ENCODE measurements around the gene CRLF3.
A peak's percentile ranks its signal among the peaks of the same experiment; 100 is the strongest.
"Not testable (repeated sequence)": the region's sequence is repeated elsewhere in the genome, so short reads cannot be mapped to it uniquely, and the experiment has no call there.

Gene CRLF3

DNA sequence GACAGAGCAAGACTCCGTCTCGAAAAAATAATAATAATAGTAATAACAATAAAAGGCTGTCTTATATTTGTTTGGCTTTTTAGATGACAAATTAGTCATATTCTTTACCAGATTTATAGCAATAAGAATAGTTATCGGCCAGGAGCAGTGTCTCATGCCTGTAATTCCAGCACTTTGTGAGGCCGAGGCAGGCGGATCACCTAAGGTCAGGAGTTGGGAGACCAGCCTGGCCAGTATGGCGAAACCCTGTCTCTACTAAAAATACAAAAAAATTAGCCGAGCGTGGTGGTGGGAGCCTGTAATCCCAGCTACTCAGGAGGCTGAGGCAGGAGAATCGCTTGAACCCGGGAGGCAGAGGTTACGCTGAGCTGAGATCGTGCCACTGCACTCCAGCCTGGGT, 10.3 kb downstream of the CRLF3 start:
- not testable (repeated sequence) for DNase-seq

DNA sequence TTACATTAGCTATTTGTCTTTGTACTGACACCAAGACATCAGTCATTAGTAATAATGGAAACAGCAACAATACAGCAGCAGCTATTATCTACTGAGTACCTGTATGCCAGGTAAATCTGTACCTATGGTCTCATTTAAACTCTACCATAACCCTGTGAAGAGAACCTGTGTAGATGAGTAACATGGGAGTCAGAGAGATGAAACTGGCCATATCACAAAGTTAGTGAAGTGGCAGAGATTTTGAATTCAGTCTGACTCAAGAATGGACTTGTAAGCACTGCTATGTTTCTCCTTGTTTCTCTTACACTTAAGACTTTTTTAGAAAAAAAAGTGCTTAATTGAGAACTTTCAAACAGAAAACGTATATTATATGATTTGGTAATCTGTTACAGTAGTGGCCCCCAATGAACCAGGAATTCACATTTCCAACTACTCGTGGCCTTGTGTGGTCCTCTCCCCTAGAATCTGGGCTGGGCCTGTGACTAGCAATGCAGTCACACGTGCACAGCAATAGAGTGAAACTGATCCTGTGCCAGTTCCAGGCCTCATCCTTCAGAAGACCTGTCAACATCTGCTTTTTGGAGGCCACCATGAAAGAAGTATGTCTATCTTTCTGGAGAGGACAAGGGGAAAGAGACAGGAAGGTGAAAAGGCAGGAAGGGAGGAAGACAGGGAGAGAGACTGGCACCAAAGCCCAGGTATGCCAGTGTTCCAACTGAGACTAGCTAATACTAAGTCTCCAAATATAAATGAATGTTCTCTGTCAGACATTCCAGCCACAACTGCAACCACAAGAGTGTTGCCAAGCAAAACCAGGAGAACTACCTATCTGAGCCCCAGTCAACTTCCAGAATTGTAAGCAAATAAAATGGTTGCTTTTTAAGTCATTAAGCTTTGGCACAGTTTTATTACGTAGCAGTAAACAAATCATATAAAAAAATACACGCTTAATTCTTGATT, 12.0 kb downstream of the CRLF3 start:
- DNase-seq: no peak

DNA sequence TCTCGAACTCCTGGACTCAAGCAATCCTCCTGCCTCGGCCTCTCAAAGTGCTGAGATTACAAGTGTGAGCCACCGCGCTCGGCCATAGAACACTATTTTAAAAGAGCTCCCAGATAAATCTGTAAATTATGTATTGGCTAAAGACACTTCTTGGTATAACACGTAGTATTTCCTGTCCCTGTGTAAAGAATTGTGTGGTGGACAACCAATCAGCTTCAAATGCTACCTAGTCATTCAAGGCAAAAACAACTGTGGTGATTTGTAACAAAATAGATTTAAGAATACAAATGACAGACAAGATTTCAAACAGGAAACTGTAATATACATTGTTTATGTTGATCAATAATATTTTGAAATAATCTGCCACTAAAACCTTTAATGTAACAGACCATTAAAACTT, 14.6 kb downstream of the CRLF3 start:
- DNase-seq: no peak

DNA sequence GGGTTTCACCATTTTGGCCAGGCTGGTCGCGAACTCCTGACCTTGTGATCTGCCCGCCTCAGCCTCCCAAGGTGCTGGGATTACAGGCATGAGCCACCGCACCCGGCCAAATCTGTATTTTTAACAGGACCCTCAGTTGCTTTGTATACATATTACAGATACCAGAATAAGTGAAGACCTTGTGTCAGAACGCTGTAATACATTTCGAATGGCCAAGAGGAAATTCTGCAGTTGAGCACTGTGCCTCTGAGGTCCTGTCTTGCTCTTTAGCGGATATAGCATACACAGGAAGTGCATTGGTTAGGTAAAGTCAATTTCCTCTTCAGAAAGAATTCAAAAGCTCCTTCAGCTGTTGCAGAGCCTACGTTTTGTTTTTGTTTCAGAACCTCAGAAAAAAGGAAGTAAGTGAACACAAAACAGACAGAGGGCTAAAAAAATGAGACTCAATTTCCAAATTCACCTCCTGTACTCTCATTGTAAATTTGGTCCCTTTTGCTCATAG, 15.7 kb downstream of the CRLF3 start:
- DNase-seq: peak in 1 of 4 experiments; percentile 7

GRCh38 chr17:30807896-30808295, 16.6 kb downstream of the CRLF3 start:
- no peak for DNase-seq

GRCh38 chr17:30805944-30806456, 18.5 kb downstream of the CRLF3 start:
- DNase-seq: no peak

DNA sequence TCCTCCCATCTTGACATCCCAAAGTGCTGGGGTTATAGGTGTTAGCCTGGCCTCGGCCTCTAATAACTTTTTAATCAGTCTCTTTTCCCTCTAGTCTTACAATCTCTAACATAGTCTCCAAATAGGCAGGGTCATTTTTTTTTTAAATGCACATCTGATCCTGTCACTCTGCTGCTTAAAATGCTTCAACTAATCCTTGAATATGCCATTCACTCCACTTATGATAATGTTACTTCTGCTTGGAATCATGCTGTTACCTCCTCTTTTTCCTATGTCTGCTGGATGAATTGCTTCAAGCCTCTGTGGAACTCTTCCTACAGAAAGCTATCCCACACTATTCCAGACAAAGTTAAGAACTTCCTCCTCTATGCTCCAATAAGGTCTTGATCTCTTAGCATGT, 22.8 kb downstream of the CRLF3 start:
- DNase-seq: no peak

DNA sequence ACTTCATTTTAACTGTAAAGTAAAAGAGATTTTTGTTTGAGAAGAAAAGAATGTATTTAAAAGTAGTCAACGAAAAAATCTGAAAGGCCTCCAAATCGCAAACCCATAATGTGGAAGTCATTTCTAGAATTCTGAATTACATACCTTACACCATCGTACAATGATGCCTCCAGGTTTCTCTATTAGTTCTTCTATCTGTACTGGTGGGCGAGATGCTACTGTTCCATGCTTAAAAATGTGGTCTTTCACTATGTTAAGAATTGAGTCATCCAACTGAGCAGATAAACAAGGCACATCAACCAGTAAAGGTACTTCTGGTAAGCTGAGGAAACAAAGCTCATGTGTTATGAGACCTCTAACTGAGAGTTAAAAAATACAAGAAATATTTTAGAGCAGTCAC, 28.5 kb downstream of the CRLF3 start:
- no peak for DNase-seq

DNA sequence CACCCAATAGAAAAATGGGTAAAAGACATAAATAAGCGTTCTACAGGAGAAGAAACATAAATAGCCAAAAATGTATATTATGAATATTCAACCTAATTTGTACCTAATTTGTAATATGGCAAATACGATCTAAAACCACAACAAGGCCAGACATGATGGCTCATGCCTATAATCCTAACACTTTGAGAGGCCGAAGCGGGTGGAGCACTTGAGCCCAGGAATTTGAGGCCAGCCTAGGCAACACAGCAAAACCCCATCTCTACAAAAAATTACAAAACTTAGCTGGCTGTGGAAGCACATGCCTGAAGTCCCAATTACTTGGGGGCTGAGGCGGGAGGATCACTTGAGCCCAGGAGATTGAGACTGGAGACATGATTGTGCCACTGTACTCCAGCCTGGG, 30.1 kb downstream of the CRLF3 start:
- no peak for DNase-seq

DNA sequence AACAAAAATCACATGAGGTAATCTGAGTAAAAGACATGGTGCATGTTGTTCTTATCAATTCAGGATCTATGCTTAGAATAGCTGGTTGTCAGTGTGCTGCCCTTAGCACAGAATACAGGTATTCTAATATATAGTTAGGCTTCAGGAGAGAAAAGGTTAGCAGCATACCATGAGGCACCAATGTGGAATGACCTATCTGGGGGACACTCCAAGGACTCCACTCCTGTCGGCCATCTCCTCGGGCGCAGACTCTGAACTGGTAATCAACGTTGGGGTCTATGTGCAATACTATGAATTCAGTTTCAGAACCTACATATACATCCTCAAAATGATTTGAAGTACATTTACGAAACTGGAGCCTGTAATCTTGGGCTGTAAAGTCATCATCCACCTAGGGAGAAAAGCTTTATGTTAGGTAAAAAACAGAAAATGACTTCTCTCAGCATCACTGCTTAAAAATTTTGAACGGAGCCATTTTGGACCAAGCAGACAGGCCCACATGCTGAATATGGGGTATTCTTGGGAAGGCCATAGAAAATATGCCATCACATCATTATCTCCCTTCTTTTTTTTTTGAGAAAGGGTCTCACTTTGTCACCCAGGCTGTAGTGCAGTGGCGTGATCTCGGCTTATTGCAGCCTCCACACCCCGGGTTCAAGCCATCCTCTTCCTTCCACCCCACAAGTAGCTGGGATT, 31.1 kb downstream of the CRLF3 start:
- DNase-seq: no peak

DNA sequence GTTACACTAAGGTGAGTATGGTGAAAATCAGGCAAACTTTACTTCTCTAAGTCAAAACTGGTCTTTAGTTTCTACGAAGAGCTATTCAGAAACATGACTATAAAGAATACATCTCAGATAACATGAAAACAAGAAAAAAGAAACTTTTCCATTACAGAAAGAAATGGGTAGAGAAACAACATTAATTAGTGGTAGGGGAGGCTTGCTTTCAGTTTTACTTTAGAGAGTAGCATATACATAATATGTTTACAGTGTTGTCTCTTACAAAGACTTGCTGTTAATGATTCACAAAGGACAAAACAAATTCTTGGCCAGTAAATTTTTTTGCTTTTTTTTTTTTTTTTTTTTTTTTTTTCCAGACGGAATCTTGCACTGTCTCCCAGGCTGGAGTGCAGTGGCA, 34.2 kb downstream of the CRLF3 start:
- DNase-seq: no peak

- no peak for DNase-seq
Observed at GRCh38 chr17:30788918-30789317, 35.6 kb downstream of the CRLF3 start.

GRCh38 chr17:30782206-30782605, 42.3 kb downstream of the CRLF3 start:
- no peak for DNase-seq

- DNase-seq: no peak
Observed at GRCh38 chr17:30780343-30780742, 44.1 kb downstream of the CRLF3 start.

GRCh38 chr17:30768771-30769170, 55.7 kb downstream of the CRLF3 start:
- DNase-seq: not testable (repeated sequence)

GRCh38 chr17:30767641-30768404, 56.7 kb downstream of the CRLF3 start:
- not testable (repeated sequence) for DNase-seq

DNA sequence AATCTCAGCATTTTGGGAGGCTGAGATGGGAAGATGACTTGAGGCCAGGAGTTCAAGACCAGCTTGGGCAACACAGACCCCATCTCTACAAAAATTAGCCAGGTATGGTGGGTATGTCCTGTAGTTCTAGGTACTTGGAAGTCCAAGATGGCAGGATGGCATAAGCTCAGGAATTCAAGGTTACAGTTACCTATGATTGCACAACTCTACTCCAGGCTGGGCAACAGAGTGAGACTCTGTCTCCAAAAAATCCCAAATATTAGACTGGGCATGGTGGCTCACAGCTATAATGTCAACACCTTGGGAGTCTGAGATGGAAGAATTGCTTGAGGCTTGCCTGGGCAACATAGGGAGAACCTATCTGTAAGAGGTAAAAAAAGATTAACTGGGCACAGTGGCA, 63.4 kb downstream of the CRLF3 start:
- DNase-seq: no peak

DNA sequence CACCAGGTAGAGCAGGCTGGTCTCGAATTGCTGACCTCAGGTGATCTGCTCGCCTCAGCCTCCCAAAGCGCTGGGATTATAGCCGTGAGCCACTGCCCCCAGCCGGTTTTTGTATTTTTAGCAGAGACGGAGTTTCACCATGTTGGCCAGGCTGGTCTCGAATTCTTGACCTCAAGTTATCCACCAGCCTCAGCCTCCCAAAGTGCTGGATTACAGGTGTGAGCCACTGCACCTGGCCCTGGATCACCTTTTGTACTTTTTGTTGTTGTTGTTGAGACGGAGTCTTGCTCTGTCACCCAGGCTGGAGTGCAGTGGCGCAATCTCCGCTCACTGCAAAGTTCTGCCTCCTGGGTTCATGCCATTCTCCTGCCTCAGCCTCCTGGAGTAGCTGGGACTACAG, 71.2 kb downstream of the CRLF3 start:
- DNase-seq: not testable (repeated sequence)

GRCh38 chr17:30750982-30751381, 73.5 kb downstream of the CRLF3 start:
- DNase-seq: not testable (repeated sequence)

DNA sequence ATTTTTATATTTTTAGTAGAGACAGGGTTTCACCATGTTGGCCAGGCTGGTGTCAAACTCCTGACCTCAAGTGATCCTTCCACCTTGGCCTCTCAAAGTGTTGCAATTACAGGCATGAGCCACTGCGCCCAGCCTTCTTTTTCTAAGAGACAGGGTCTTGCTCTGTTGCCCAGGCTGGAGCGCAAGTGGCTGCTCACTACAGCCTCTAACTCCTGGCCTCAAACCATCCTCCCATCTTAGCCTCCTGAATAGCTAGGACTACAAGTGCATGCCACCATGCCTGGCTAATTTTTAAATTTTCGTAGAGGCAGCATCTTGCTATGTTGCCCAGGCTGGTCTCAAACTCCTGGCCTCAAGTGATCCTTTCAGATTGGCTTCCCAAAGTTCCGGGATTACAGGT, 76.9 kb downstream of the CRLF3 start:
- not testable (repeated sequence) for DNase-seq

GRCh38 chr17:30742669-30743068, 81.8 kb downstream of the CRLF3 start:
- DNase-seq: not testable (repeated sequence)

- DNase-seq: not testable (repeated sequence)
Observed at GRCh38 chr17:30736371-30736770, 88.1 kb downstream of the CRLF3 start.

DNA sequence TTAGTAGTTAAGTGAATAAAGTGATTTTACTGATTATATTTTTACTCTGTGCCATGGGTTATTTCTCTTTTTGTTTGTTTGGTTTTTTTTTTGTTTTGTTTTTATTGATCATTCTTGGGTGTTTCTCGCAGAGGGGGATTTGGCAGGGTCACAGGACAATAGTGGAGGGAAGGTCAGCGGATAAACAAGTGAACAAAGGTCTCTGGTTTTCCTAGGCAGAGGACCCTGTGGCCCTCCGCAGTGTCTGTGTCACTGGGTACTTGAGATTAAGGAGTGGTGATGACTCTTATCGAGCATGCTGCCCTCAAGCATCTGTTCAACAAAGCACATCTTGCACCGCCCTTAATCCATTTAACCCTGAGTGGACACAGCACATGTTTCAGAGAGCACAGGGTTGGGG, 88.8 kb downstream of the CRLF3 start:
- DNase-seq: not testable (repeated sequence)

Measured in activated CD4-positive, CD25-positive, alpha-beta regulatory T cell (primary cell).